Measurements from ENCODE around the gene PRPH. TPM values are rescaled to one million over a fixed set of nuclear protein-coding genes. Genes with fewer than 3 reads are reported as not detected.

PRPH gene
- total and polyA plus RNA-seq, 4 donors: 0.19 to 2.7 (median 0.67) TPM

- WGBS, 2 donors: 1 to 2% methylated on average over 43 to 70 of the region's 70 CpGs
- H3K27ac ChIP-seq (ENCODE audit: low read depth in 1 of 2, low read length in 1 of 2): no peak overlapping the region
- H3K9ac ChIP-seq (ENCODE audit: insufficient read depth in 1 of 2, low read length in 2 of 2): no peak overlapping the region
- no peaks in the 10 kb centered on the region for H3K9me3 ChIP-seq (ENCODE audit: control insufficient read depth in 4 of 4, insufficient read depth in 3 of 4, low read length in 3 of 4)
- H3K36me3 ChIP-seq (ENCODE audit: control insufficient read depth in 4 of 4, insufficient read depth in 4 of 4, low read length in 4 of 4): no peaks in the 10 kb centered on the region
- H3K4me3 ChIP-seq: no peak overlapping the region
- TF ChIP-seq CTCF (IDR thresholded peaks at IDR 0.05; ENCODE audit: control extremely low read depth, extremely low read depth): no peak
- peaks cover 3 to 64% (median 51%) of the 10 kb centered on the region in 3 donors for H3K27me3 ChIP-seq (ENCODE audit: control insufficient read depth in 3 of 3, insufficient read depth in 3 of 3, low read length in 2 of 3)
- peaks cover 4 to 58% (median 16%) of the 10 kb centered on the region in 5 donors for H3K4me1 ChIP-seq (ENCODE audit: control insufficient read depth in 5 of 5, insufficient read depth in 5 of 5, low read length in 5 of 5)
- DNase-seq (peak in 2 of 3 donors; percentile 58 to 59), ATAC-seq (ENCODE audit: insufficient read depth, low FRiP score) (no peak)
These were observed 50.3 kb downstream of the PRPH start for GRCh38 chr12:49345051-49345824.

- TF ChIP-seq CTCF (IDR thresholded peaks at IDR 0.05; ENCODE audit: control extremely low read depth, extremely low read depth): no peak
- DNase-seq (peak in 1 of 3 donors; percentile 22), ATAC-seq (ENCODE audit: insufficient read depth, low FRiP score) (no peak)
- Histone ChIP-seq H3K4me3 (no peak overlapping the region), H3K27me3 (ENCODE audit: control insufficient read depth in 3 of 3, insufficient read depth in 3 of 3, low read length in 2 of 3) (peaks cover 3 to 56% (median 44%) of the 10 kb centered on the region in 3 donors), H3K36me3 (ENCODE audit: control insufficient read depth in 4 of 4, insufficient read depth in 4 of 4, low read length in 4 of 4) (no peaks in the 10 kb centered on the region), H3K9ac (ENCODE audit: insufficient read depth in 1 of 2, low read length in 2 of 2) (no peak overlapping the region), H3K27ac (ENCODE audit: low read depth in 1 of 2, low read length in 1 of 2) (no peak overlapping the region), H3K9me3 (ENCODE audit: control insufficient read depth in 4 of 4, insufficient read depth in 3 of 4, low read length in 3 of 4) (no peaks in the 10 kb centered on the region), H3K4me1 (ENCODE audit: control insufficient read depth in 5 of 5, insufficient read depth in 5 of 5, low read length in 5 of 5) (peaks cover 4 to 58% (median 16%) of the 10 kb centered on the region in 5 donors)
- WGBS, 2 donors: 2 to 3% methylated on average over 51 to 61 of the region's 61 CpGs
These were observed 51.1 kb downstream of the PRPH start for GRCh38 chr12:49345825-49346658.

GRCh38 chr12:49346659-49347310 is 51.8 kb downstream of the PRPH start, which contains the start of gene DNAJC22:
Gene DNAJC22 (plus strand): TSS chr12:49346888. CDS start chr12:49348873, 1,985 bp downstream.
- DNase-seq (peak in 1 of 3 donors; percentile 27), ATAC-seq (ENCODE audit: insufficient read depth, low FRiP score) (no peak)
- H3K9ac ChIP-seq (ENCODE audit: insufficient read depth in 1 of 2, low read length in 2 of 2): no peak within 1 kb of the TSS
- no peaks in the 10 kb centered on the region for H3K9me3 ChIP-seq (ENCODE audit: control insufficient read depth in 4 of 4, insufficient read depth in 3 of 4, low read length in 3 of 4)
- H3K4me3 ChIP-seq: no peak within 1 kb of the TSS
- WGBS, 2 donors: 1 to 3% methylated on average over 42 to 47 of the region's 47 CpGs
- H3K4me1 ChIP-seq (ENCODE audit: control insufficient read depth in 5 of 5, insufficient read depth in 5 of 5, low read length in 5 of 5): peaks cover 4 to 58% (median 16%) of the 10 kb centered on the region in 5 donors
- peaks cover 3 to 51% (median 39%) of the 10 kb centered on the region in 3 donors for H3K27me3 ChIP-seq (ENCODE audit: control insufficient read depth in 3 of 3, insufficient read depth in 3 of 3, low read length in 2 of 3)
- TF ChIP-seq CTCF (IDR thresholded peaks at IDR 0.05; ENCODE audit: control extremely low read depth, extremely low read depth): no peak
- no peak within 1 kb of the TSS for H3K27ac ChIP-seq (ENCODE audit: low read depth in 1 of 2, low read length in 1 of 2)
- H3K36me3 ChIP-seq (ENCODE audit: control insufficient read depth in 4 of 4, insufficient read depth in 4 of 4, low read length in 4 of 4): no peaks in the 10 kb centered on the region
